Bone marrow (tissue), 2 donors: ENCODE measurements around the gene APBA2.
"Not testable (repeated sequence)": the region's sequence is repeated elsewhere in the genome, so short reads cannot be mapped to it uniquely, and the experiment has no call there.

Experiments used
- DNase-seq, 2 donors: peaks; one replicate each; lab custom pipeline; 2025; lab: John Stamatoyannopoulos, UW

The APBA2 gene

DNA sequence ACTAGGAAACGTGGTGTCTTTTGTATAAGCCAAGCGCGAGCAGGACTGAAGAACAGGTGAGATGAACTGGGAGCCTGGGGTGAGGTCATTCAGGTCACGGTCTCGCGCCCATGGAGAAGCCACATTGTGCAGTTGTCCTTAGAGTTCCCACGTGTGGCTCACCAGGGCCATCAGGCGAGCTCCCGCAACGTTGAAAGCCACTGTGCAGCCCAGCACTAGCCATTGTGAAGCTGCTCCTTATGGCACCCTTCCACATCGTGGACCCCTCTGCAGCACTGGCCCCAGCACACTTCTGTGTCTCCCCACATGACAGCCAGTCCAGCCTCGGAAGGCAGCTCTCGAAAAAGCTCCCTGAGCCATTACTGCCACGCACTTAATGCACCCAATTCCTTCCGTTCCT lies 7.6 kb upstream of the APBA2 start:
- DNase-seq = no peak

GRCh38 chr15:28879551-28879950 lies 6.2 kb upstream of the APBA2 start:
- DNase-seq = no peak

DNA sequence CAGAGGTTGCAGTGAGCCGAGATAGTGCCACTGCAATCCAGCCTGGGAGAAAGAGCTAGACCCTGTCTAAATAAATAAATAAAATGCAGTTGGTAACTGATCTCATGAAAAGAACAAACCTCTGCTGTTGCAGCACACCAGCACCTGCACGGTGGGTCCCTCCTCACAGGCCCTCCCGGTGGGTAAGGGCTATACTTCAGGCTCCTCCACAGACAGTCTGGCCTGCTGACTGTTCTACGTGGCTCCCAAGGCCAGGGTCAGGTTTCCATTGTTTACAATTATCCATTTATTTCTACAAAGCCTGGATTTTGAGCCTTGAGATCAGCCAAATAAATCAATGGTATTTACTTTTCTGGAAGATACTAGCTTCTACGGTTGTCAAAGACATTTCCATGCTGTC lies 5.1 kb upstream of the APBA2 start:
- DNase-seq = no peak

GRCh38 chr15:28881170-28881569 lies 4.6 kb upstream of the APBA2 start:
- DNase-seq = no peak

- DNase-seq = no peak
These were observed 4.2 kb upstream of the APBA2 start for GRCh38 chr15:28881600-28881999.

DNA sequence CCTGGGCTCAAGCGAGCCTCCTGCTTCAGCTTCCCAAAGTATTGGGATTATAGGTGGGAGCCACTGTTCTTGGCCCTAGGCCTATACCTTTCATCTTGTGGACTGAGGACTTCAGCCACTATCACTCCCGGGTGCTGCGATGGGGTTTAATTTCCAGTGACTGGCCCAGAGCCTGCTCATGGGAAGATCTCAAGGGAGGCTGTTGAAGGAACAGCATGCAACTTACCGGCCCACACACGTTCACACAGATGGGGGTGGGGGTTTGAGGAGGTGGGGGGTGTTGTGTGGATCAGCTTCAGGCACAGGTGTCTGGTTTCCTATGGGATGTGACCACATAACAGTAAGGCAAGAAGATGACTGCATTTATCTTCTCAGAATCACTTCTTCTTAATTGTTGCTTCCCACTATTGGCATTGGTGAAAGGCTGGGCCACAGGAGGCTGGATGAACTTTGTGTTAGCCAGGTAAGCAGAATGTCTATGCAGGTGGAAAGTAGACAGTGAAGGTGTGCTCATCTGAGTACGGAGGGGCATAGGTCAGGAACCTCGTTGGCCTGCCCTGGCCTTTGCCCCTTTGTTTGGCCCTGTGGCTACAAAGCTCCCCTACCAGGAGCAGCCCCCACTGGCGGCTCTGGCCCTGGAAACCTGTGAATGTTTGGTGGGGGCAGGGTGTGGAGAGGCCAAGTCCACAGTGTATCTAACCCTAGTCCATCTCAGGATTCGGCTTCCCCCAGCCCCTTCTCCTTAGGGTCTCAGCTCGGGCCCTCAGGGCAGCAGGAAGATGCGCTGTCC lies 1.4 kb upstream of the APBA2 start:
- no peak for DNase-seq

DNA sequence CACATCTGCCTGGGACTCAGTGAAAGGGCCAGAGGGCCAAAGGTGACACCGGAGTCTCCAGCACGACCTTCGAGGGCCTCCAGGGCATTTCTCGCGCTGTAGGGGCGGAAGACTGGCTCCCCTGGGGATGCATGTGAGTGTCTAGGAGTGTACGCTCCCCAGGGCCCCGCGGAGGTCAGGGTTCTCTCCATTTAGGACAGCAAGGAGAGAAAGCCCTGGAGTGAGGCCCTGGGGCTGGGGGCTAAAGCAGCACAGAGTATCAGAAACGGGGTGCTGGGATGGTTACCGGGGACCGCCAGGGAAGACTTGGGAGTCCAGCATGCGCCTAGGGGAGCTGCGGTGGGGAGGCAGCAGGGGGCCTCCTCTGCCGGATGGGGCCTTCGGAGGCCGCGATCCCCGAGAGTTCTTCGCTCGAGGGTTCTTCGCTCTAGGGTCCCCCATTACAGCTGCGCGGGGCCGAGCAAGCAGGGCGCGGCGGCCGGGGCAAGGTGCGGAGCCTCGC lies 595 bp upstream of the APBA2 start:
- no peak for DNase-seq

- DNase-seq = no peak
These were observed 911 bp downstream of the APBA2 start for GRCh38 chr15:28886431-28887338.

- DNase-seq = no peak
These were observed 1.8 kb downstream of the APBA2 start for GRCh38 chr15:28887339-28888174.

DNA sequence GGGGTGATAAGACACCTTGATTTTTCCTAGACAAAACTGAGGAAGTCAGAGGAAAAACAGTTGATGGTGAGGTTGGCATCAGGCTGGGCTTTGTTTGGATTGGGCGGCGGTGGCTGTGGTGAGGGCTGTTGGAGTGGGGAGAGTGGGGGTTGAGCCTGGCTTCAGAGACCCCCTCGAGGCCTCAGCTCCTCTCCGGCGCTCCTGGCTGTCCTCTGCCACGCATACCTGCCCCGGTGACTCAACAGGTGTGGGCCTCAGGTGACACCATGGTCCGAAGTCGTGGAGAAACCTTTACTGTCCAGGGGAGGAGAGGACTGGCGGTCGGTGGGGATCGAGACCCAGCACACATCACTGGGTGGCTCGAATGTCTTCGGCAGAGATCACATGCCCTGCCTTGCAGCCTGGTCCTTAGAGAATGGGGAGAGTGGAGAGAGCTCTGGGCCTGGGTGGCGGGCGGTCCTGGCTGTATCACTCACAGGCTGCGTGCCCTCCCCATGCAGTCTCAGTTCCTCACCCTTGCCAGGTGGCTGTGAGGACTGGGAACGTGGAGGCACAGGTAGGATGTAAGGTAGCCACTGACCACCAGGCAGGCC lies 2.6 kb downstream of the APBA2 start:
- DNase-seq = no peak

DNA sequence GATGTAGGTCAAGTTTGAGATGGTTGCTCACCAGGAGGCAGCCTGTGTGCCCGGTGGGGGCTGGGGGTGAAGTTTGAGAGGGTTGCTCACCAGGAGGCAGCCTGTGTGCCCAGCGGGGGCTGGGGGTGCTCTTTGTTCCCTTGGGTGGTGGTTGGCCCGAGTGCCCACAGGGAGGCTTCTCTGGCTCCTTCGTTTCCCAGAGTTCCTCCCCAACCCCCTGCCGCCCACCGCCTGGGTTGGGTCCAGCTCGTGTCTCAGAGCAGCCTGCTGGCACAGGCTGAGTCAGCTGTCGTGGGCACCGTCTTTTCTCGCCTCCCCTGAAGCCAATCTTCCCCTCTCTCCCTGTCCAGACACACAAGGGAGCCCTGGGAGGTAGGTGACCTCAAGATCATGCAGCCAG lies 3.1 kb downstream of the APBA2 start:
- no peak for DNase-seq

GRCh38 chr15:28889346-28889745 lies 3.6 kb downstream of the APBA2 start:
- no peak for DNase-seq

- DNase-seq = not testable (repeated sequence)
These were observed 4.1 kb downstream of the APBA2 start for GRCh38 chr15:28889871-28890270.

GRCh38 chr15:28890291-28890690 lies 4.5 kb downstream of the APBA2 start:
- not testable (repeated sequence) for DNase-seq

- no peak for DNase-seq
These were observed 5.1 kb downstream of the APBA2 start for GRCh38 chr15:28890711-28891495.

DNA sequence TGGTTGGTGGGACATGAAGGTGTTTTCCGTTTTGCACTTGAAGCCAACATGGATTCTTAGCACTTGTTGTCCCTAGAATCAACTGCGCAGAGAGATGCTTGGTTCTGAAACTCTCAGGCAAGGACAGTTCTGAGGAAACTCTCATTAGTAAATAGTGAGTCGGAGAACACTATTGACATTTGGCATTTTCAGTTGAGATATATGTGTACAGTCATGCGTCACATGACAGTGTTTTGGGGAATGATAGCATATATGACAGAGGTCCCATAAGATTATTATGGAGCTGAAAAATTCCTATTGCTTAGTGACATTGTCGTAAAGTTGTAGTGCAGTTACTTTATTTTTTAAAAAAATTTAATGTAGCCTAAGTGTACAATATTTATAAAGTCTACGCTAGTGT lies 5.8 kb downstream of the APBA2 start:
- no peak for DNase-seq

DNA sequence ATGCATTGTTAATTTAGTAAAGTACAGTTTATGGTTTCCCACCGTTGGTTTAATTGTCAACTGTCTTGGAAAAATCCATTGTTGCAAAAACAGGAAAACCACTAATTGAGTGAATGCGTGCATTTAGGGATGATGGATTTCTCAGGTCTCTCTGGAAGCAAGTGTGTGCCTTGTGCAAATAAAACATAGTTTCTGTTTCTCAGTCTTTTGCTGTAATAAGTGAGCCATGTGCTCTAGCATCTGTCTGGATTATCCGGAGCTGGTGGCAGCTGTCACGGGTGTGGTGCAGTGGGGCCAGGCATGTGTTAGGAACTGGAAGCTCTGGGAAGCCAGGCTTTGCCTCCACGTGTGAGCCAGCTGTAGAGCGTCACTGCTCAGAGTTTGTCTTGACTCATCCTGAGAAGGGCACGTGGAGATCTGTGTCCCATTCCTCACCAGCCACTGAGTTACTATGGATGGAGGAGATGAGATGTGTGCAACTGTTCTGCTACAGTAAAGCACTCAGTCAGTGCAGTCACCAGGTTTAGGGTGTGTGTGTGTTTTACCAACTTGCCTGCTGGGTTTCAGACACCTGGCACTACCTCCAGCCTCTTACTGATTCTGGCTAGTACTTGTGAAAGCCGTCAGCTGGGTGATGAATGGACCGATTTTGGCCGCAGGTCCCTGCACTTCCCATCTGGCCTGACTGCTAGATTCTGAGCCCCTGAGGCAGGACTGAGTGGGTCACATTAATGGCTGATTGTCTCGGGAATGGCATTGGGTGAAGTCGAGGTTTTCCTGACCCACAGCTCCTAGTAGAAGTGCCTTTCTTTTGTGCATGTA lies 7.2 kb downstream of the APBA2 start:
- DNase-seq = no peak

- no peak for DNase-seq
These were observed 8.9 kb downstream of the APBA2 start for GRCh38 chr15:28894631-28895030.

DNA sequence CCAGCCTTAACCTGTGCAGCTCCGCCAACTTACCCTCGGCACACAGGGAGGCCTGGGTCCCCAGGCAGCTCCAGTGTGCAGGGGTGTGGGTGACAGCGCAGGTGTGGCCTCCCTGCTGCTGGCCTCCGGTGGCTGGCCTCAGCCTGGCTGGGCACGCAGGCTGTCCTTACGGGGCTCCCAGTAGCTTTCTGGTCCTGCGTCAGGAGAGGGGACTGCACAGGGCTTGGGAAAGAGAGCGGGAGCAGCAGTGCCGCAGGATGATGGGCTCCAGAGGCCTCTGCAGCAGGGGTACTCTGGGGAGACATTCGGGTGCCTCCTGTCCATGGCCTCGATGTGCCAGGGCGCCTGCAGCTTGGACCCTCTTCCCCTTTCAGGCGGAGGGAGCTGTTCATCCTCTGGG lies 9.4 kb downstream of the APBA2 start:
- DNase-seq = no peak

DNA sequence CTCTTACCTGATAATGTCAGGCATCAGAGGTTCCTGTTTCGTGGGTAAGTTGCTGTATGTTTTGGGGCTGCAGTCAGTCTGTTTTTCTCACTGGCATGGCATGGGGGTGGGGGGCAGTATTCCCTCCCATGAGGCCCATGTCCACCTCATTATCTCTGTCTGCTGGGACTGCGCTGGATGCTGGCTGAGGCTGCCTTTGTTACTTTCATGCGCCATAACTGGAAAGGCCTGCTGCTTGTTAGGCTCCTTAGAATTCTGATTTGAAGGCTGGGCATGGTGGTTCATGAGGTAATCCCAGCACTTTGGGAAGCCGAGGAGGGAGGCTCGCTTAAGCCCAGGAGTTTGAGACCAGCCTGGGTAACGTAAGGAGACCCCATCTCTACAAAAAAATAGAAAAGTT lies 9.8 kb downstream of the APBA2 start:
- DNase-seq = no peak
